NK-92 (cell line): ENCODE data around the gene PRKCB.

ENCODE experiments used
- DNase-seq: peaks from one replicate; lab custom pipeline; 2025; ENCODE audit not compliant: unreplicated experiment; lab: John Stamatoyannopoulos, UW

Gene PRKCB

DNA sequence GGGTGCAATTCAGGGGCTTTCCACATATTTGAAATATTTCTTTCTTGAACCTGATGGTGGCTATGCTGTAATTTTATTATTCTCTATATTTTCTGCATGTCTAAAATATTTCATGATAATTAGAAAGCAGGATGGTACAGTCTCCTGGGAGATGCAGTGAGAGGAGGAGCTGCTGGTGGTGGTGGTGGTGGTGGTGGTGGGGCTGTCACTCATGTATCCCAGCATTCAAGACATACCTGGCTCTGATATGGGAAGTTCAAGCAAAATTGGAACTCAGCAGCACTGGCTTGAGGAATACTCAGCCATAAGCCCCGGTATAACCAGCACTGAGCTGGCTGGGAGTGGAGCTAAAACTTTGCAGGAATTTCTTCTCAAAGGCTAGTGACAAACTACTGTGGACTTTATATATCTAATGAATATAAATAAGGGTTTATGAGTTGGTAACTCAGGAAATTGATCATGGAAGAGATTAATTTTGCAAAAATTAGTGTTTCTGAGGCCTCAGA is 200.3 kb downstream of the PRKCB start:
- DNase-seq = no peak

DNA sequence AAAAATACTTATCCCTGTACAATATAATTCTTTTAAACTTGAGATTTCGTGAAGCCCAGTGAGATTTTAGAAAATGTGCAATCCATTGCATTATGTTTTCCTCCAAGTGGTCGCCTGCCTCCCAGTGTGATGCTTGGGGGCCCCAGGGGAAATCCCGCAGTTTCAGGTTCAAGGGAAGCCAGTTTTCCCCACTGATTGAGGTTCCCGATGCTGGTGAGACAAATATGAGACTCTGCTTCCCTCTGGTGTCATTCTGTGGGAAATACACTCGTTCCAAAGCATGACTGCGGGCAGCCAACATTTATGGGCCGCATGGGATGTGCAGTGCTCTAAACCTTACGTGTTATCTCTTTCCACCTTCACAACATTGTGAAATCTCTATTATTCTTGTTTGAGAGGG is 200.8 kb downstream of the PRKCB start:
- no peak for DNase-seq

DNA sequence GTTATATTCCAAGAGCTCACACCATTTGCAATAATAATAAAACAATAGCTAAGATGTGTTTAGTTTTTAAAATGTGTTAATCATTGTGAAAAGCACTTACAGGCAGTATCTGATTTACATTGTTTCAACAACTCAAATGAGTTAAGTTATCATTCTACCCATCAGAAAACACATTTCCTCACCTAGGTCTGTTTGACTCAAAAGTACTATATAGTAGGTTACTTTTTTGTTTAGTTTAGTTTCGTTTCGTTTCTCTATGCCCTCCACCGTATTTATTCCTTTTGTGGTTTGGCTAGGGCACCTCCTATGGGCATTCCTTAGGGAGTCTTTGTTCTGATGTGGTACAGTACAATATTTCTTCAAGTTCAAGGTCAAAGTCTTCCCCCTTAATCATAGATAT is 201.6 kb downstream of the PRKCB start:
- no peak for DNase-seq

DNA sequence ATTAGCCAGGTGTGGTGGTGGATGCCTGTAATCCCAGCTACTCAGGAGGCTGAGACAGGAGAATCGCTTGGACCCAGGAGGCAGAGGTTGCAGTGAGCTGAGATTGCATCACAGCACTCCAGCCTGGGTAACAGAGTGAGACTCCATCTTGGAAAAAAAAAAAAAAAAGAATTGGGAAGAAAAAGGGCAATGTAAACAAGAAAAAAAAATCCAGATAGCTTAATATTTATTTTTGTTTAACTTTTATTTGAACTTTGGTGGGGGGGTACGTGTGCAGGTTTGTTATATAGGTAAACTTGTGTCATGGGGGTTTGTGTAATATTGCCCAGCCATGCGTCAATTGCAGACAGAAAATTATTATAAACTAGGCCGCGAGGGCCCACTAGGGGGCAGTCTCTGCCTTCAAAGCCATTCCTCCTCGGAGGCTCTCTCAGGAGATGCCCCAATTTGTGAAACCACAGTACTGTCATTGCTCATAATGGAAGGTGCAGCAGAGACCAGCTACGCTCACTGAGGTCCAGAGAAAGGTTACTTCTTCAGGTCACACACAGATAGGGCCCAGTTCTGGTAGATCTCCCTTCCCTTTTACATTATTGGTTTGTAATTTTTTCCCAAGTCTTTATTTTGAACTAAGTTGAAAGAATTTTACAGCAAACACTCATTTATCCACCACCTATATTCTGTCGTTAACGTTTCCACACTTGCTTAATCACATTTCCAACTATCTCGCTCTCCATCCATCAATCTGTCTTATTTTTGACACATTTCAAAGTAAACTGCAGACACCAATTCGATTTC is 206.2 kb downstream of the PRKCB start:
- no peak for DNase-seq

DNA sequence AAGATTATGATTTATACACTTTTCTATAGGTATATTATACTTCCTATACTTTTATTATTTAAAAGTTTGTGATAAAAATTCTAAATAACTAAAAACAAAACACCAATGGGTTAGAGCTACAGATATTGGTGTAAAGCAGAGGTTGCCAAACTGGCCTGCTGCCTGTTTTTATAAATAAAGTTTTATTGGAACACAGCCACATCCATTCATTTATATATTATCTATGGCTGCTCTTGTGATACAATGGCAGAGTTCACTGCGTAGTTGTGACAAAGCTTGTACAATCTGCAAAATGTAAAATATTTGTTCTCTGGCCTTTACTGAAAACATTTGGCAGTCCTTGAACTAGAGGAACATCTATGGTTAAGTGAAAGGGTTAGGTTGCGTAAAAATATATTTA is 208.7 kb downstream of the PRKCB start:
- no peak for DNase-seq

DNA sequence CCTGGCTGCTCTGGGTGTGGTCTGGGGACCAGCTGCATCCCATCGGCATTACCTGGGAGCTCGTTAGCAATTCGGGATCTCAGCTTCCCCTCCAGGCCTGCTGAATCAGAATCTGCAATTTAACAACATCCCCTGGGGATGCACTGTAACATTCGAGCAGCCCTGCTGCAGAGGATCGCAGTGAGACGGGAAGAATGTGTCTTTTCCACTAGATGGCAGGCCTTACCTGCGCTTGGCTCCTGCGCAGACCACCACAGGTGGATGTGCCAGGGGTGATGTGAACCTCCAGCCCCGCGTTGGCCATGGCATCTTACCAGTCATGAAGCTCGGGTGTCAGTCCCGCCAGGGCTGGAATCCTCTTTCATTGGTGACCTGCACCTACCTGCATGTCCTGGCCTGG is 209.9 kb downstream of the PRKCB start:
- DNase-seq = no peak

DNA sequence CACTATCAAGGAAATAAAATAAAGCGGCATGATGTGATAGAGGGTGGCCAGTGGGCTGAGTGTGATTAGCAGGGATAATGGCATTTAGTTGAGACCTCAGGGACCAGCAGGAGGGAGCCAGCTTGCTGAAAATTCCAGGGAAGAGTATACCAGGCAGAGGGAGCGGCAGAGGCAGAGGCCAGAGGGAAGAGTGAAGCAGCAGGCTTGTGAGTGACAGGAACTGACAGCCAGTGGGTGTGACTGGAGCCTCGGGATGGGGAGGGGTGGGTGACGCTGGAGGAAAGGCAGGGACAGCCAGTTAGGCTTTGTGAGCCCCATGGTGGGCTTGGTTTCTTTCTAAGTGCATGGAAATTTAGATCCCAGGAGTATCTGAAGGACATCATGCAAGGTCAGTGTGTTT is 210.7 kb downstream of the PRKCB start:
- DNase-seq = no peak

DNA sequence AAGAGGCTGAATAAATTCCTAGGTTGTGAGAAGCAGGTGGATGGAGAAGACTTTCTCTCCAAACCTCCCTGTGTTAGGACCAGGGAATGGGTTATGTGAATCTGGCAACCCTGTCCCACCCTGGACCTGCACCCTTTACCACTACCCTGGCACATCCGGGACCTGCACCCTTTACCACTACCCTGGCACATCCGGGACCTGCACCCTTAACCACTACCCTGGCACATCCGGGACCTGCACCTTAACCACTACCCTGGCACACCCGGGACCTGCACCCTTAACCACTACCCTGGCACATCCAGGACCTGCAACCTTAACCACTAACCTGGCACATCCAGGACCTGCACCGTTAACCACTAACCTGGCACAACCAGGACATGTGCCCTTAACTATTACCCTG is 213.3 kb downstream of the PRKCB start:
- DNase-seq = no peak

DNA sequence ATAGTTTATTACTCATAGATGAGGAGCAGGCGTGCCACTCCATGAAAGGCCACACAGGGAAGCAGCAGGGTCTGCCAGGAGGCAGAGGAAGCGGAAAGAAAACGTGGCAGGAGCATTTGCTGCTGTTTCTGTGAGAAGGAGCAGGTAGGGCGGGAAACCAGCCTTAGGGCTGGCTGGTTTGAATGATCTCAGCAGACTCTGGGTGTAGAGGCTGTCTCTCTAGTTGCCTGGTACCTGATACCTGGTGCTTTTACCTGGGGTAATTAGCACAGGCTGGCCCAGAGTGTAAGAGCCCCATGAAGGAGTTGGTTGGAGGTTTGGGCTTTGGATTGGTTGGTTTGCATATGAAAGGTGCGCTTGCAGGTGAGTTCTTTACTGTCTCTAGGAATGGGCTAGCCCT is 215.3 kb downstream of the PRKCB start:
- DNase-seq = no peak

DNA sequence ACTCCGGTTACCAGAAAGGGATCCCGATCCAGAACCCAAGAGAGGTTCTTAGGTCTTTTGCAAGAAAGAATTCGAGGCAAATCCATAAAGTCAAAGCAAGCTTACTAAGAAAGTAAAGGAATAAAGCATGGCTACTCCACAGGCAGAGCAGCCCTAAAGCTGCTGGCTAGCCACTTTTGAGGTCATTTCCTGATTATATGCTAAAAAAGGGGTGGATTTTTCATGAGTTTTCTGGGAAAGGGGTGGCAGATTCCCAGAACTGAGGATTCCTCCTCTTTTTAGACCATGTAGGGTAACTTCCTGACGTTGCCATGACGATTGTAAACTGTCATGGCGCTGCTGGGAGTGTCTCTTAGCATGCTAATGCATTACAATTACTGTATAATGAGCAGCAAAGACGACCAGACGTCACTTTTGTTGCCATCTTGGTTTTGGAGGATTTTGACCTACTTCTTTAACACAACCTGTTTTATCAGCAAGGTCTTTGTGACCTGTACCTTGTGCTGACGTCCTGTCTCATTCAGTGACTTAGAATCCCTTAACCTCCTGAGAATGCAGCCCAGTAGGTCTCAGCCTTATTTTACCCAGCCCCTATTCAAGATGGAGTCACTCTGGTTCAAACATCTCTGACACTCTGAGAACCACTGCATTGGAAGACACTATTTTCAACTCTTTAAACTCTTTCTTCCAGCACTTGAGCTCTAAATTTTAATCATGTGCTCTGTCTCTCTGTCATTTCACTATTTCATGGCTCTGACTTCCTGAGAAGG is 216.7 kb downstream of the PRKCB start:
- no peak for DNase-seq

DNA sequence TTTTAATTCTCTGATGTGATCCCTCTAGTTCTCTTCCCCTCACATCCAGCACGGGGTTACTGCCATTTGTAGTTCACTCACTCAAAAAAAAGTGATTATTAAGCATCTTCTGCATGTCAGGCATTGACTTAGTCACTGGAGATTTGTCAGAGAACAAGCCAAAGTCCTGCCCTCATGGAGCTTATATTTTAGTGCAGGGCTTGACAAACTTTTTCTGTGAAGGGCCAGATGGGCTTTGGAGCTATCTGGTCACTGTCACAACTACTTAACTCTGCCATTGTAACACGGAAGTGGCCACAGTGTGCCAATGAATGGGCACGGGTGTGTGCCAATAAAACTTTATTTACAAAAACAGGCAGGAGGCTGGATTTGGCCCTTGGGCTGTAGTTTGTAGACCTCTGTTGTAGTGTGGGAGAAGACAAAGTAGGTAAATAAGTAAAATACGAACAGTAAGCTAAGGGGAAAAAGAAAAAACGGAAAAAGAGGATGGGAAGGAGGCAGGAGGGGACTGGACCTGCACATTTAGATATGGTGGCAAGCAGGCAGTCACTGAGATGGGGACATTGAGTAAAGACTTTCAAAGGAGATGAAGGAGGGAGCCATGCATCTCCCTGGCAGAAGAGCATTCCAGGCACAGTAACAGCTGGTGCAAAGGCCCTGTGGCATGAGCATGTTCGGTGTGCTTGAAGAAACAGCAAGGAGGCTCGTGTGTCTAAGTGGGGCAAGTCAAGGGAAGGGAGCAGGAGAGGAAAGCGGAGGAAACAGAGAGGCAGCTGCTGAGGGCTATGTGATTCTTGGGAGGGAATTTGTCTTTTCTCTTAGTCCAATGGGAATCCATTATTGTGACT is 217.5 kb downstream of the PRKCB start:
- DNase-seq = no peak

DNA sequence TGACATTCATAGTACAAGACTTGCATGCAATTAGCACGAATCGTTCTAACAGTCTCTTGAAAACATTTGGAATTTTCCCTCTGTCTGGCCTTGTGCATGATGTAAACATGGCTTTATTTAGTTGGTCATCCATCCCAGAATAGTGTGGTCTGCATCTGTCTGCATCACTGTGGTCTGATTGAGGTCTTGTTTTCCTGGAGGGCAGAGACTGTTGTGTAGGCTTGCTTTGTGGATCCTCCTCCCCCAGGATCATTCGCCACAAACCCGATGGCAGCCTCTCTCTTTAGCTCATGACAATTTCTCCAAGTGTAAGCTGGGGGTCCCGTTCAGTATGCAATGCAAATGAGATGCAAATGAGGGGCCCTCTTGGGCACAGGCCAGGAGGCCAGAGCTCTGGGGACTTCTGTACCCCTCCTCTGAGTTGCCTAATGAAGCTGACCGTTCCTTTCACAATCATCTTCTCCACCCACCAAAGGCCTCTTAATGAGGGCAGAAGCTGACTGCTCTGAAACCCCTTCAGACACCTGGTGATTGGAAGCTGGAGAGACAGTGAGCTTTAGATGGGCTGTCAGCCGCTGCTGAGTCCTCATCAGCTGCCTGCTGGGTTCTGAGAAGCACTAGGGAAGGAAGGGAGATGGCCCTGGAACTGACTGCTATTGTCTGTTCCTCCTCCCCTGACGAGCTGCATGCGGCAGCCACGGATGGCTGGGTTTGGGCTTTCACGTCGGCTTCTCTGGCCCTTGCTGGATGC is 219.1 kb downstream of the PRKCB start:
- DNase-seq = no peak

DNA sequence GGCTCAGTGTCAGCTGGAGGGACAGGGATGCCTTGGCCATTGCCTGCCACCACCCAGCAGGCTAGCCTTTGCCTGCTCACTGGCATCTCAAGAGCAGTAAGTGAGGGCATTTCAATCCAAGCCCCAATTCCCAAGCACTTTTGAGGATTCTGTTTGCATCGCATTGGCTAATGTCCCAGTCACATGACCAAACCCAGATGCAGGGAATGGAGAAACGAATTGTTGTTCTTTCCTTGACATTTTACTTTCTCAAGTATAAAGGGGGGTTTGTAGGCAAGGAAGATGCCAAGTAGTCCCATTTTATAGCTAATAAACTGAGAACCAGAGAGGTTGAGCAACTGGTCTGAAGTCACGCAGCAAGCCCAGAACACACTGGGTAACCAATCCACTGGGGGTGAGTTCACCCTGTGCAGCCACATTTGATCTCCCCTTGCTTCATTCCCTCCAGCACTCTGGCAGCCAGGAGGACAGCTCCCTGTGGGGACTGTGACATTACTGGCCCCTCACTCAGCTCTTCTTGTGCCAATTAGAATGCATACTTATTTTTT is 226.6 kb downstream of the PRKCB start:
- no peak for DNase-seq

DNA sequence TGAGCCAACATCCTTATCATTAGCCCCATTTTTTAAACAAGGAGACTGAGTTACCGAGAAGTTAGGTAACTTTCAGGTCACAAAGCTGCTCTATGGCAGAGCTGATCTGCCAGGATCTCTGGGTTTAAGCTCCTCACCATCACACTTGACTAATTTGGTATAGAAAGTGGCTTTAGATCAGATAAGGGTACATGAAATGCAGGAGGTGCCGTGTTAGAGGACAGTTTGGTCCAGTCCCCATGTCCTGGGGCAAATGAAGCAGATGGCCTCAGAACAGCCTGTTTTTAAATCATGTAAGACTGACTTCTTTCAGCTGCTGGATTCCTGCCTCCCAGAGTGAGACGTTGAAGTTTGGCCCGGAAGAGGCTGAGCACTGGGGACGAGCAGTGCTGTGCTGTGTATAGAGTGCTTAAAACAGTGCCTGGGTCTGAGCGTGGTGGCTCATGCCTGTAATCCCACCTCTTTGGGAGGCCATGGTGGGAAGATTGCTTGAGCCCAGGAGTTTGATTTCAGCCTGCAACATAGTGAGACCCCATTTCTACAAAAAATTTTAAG is 233.3 kb downstream of the PRKCB start:
- no peak for DNase-seq

DNA sequence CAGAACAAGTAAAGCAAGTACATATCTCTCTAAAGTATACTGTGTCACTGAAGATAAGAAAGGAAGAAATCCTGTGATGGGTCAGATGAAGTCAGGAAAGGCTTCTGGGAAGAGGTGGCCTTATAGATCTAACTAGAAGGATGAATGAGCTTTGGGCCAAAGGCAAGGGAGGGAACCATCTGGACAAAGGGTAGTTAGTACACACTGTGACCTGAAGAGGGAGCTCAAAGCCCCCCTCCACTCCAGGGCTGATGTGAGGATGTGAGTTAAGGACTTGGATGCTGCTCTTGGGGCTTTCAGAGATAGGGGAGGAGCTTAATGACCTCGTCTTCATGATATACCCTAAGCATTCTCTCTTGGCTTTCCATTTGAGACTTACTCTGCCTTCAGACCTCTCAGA is 235.1 kb downstream of the PRKCB start:
- DNase-seq = no peak

DNA sequence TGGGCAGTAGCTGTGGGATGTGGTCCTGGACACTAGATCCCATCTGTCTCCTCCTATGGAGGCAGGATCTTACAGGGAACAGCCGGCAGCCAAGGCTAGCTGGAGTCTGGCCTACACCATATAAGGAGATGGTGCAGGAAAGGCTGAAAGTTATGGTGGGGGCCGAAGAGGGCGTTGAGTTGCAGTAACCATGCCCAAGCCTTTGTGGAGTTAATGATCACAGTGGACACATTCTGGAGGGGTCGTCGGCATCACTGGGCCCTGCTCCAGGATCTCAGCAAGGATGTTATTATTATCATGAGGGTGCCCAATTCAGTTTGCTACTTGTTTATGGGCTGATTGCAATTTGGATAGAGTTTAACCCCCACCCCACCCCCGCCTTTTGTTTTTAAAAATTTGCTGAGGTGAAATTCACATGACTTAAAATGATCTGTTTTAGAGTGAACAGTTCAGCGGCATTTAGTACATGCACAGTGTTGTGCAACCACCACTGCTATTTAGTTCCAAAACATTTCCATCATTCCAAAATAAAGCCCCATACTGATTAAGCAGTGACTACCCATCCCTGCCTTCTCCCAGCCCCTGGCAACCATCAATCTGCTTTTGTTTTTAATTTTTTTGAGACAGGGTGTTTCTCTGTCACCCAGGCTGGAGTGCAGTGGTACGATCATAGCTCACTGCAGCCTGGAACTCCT is 236.0 kb downstream of the PRKCB start:
- DNase-seq = no peak

DNA sequence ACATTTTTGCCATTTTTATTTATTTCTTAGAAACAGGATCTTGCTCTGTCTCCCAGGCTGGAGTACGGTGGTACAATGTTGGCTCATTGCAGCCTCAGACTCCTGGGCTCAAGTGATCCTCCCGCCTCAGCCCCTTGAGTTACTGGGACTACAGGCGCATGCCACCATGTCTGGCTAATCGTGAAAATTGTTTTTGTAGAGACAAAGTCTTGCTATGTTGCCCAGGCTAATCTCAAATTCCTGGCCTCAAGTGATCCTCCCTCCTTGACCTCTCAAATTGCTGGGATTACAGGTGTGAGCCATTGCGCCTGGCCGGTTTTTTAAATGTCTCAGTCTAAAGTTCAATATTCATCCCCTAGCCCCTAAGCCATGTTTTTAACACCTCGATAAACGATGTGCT is 237.5 kb downstream of the PRKCB start:
- DNase-seq = no peak

DNA sequence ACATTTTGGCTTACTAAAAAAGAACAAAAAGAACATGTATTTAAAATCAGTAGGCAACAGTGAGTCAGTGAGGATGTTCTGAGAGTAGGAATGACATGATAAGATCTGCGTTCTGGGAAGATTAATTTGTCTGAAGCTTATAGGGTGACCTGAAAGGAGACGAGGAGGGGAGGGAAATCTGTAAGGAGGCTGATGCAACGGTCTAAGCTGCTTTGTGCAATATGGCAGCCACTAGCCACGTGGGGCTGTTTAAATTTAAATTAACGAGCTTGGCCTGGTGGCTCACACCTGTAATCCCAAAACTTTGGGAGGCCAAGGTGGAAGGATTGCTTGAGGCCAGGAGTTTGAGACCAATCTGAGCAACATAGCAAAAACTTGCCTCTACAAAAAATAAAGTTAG is 238.8 kb downstream of the PRKCB start:
- DNase-seq = no peak

DNA sequence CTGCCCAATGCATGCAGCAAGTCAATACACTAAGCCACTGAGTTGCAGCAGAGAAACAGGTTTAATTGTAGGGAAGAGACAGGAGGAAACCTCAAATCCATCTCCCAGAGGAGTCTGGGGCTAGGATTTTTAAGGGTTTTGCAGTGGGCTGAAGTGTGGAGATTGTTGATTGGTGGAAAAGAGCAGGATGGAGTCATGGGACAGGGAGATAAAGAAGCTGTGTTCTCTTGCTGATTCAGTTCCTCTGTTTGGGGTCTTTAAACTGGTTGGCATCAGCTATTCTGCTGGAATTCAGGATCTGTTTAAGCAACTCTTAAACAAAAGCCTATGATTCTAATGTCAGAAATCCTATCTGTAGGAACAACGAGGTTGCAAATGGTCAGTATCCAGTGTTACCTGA is 239.5 kb downstream of the PRKCB start:
- DNase-seq = no peak
